OCI-LY1 (cell line): ENCODE measurements around the gene RHOD.

ENCODE experiments used
- EZH2 ChIP-seq: fragments of 200-600 bp; sonication (generic), shearing (Covaris generic); IDR thresholded peaks from 2 replicates; pipeline ENCODE4 v1.8.0; 2017; ENCODE audit warnings: borderline replicate concordance, mixed run types, mild to moderate bottlenecking, antibody characterized with exemption, low read length, moderate library complexity, mixed read lengths
- TF ChIP-seq, protein P1 (sequence below): fragments of 200-600 bp; sonication (generic), shearing (Covaris generic); IDR thresholded peaks from 2 replicates; pipeline ENCODE4 v1.5.1; 2017; ENCODE audit warnings: mild to moderate bottlenecking, antibody characterized with exemption, low read length, moderate library complexity, mixed read lengths

DNA sequence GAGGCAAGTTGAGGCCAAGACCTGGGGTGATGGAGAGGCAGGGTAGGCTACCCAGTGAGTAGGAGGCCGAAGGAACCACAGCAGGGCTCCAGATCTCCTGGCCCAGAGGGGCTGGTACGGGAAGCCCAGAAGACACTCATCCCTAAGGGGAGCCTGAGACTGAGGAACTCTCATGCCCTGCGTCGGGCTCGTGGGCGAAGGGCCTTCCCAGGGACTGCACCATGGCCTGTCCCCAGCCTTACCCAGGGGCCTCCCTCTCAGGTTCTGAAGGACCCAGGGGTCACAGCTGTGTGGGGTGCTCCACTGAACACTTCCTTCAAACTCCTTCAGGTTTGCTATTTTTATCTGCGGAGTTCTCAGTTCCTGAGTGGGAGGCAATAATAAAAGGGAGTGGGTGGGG lies 49.5 kb upstream of the RHOD start:
- TF ChIP-seq, protein P1, sequence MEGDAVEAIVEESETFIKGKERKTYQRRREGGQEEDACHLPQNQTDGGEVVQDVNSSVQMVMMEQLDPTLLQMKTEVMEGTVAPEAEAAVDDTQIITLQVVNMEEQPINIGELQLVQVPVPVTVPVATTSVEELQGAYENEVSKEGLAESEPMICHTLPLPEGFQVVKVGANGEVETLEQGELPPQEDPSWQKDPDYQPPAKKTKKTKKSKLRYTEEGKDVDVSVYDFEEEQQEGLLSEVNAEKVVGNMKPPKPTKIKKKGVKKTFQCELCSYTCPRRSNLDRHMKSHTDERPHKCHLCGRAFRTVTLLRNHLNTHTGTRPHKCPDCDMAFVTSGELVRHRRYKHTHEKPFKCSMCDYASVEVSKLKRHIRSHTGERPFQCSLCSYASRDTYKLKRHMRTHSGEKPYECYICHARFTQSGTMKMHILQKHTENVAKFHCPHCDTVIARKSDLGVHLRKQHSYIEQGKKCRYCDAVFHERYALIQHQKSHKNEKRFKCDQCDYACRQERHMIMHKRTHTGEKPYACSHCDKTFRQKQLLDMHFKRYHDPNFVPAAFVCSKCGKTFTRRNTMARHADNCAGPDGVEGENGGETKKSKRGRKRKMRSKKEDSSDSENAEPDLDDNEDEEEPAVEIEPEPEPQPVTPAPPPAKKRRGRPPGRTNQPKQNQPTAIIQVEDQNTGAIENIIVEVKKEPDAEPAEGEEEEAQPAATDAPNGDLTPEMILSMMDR = no peak
- TF ChIP-seq EZH2 = no peak
